GM23338 (cell line): Measurements from ENCODE around the gene PPP1CC. TPM values are rescaled to one million over a fixed set of nuclear protein-coding genes. Genes with fewer than 3 reads are reported as not detected.

Experiments used
- CREB1 ChIP-seq: fragments of 250-450 bp; sonication (Bioruptor Pico); IDR thresholded peaks from 2 replicates; pipeline ENCODE4 v1.5.0; 2020; ENCODE audit warnings: low read depth, mild to moderate bottlenecking, moderate library complexity
- EZH2 ChIP-seq: fragments of 200-600 bp; sonication (generic); IDR thresholded peaks from one replicate; pipeline ENCODE4 v1.8.0; 2017; ENCODE audit warnings: antibody characterized with exemption, mild to moderate bottlenecking, low read depth; ENCODE audit not compliant: unreplicated experiment
- JUNB ChIP-seq: IDR thresholded peaks from one replicate; pipeline ENCODE4 v1.6.1; 2016; ENCODE audit warnings: antibody characterized with exemption; ENCODE audit not compliant: unreplicated experiment
- NANOG ChIP-seq: IDR thresholded peaks from 2 replicates; pipeline ENCODE4 v1.6.1; 2016; ENCODE audit warnings: antibody characterized with exemption, borderline replicate concordance
- POLR2AphosphoS5 ChIP-seq: IDR thresholded peaks from 2 replicates; pipeline ENCODE4 v1.6.1; 2016; ENCODE audit warnings: antibody characterized with exemption, low read depth
- ZNF114 ChIP-seq: fragments of 250-450 bp; sonication (Bioruptor Pico); IDR thresholded peaks from 2 replicates; pipeline ENCODE4 v1.5.0; 2020; ENCODE audit warnings: mild to moderate bottlenecking, moderate library complexity
- ZNF331 ChIP-seq: fragments of 250-450 bp; sonication (Bioruptor Pico); IDR thresholded peaks from 2 replicates; pipeline ENCODE4 v1.5.0; 2020; ENCODE audit warnings: low read depth, mild to moderate bottlenecking, moderate library complexity
- polyA plus RNA-seq: library from polyadenylated mRNA; unstranded; fragments of >200 nt; fragmentation: Nextera tagmentation; extraction: Ambion mirVana; gene quantifications from 2 replicates; pipeline ENCODE4 v1.2.1, GENCODE V29; 2016
- total RNA-seq: library from RNA; depleted of rRNA; stranded (reverse); fragments of >200 nt; shearing (Covaris generic); gene quantifications from 2 replicates; pipeline ENCODE4 v1.2.3, GENCODE V29; 2014
- TF ChIP-seq, protein P1 (sequence below), 2 experiments: fragments of 200-600 bp in 1 of 2; sonication (generic) in 1 of 2; conservative IDR thresholded peaks; 2 replicates each; pipeline versions ENCODE4 v1.5.1 to v1.6.1; 2016 to 2017; ENCODE audit warnings: antibody characterized with exemption in 2 of 2, low read depth in 2 of 2, mild to moderate bottlenecking in 2 of 2, moderate library complexity in 1 of 2
- TF ChIP-seq, protein P2 (sequence below): fragments of 250-450 bp; sonication (Bioruptor Pico); IDR thresholded peaks from 2 replicates; pipeline ENCODE4 v1.5.0; 2020; ENCODE audit warnings: mild to moderate bottlenecking, moderate library complexity

PPP1CC gene
- total and polyA plus RNA-seq, 2 experiments from 2014 or later = 276 to 501 TPM

DNA sequence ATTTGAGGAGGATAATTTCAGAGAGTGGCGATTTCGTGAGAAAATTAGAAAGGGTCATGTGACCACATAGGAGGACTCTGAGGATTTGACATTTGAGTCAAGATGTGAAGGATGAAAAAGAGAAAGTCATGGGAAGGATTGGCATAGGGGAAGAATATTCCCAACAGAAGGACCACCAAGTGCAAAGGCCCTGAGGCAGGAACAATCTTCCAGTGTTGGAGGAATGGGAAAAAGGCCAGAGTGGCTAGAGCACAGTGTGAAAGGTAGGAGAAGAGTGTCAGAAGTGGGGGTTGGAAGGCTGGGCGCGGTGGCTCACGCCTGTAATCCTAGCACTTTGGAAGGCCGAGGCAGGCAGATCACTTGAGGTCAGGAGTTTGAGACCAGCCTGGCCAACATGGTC lies 3.9 kb upstream of the PPP1CC start (continued):
- TF ChIP-seq, protein P1, sequence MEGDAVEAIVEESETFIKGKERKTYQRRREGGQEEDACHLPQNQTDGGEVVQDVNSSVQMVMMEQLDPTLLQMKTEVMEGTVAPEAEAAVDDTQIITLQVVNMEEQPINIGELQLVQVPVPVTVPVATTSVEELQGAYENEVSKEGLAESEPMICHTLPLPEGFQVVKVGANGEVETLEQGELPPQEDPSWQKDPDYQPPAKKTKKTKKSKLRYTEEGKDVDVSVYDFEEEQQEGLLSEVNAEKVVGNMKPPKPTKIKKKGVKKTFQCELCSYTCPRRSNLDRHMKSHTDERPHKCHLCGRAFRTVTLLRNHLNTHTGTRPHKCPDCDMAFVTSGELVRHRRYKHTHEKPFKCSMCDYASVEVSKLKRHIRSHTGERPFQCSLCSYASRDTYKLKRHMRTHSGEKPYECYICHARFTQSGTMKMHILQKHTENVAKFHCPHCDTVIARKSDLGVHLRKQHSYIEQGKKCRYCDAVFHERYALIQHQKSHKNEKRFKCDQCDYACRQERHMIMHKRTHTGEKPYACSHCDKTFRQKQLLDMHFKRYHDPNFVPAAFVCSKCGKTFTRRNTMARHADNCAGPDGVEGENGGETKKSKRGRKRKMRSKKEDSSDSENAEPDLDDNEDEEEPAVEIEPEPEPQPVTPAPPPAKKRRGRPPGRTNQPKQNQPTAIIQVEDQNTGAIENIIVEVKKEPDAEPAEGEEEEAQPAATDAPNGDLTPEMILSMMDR (conservative IDR thresholded peaks at IDR 0.05; ENCODE audit: low read depth in 2 of 2) = no peak
- TF ChIP-seq CREB1 = no peak
- TF ChIP-seq JUNB = no peak
- TF ChIP-seq EZH2 = no peak
- TF ChIP-seq NANOG = no peak
- TF ChIP-seq ZNF114 (CRISPR knock-in tag) = no peak
- no peak for TF ChIP-seq ZNF331 (CRISPR knock-in tag)
- TF ChIP-seq POLR2AphosphoS5 = no peak
- TF ChIP-seq, protein P2, sequence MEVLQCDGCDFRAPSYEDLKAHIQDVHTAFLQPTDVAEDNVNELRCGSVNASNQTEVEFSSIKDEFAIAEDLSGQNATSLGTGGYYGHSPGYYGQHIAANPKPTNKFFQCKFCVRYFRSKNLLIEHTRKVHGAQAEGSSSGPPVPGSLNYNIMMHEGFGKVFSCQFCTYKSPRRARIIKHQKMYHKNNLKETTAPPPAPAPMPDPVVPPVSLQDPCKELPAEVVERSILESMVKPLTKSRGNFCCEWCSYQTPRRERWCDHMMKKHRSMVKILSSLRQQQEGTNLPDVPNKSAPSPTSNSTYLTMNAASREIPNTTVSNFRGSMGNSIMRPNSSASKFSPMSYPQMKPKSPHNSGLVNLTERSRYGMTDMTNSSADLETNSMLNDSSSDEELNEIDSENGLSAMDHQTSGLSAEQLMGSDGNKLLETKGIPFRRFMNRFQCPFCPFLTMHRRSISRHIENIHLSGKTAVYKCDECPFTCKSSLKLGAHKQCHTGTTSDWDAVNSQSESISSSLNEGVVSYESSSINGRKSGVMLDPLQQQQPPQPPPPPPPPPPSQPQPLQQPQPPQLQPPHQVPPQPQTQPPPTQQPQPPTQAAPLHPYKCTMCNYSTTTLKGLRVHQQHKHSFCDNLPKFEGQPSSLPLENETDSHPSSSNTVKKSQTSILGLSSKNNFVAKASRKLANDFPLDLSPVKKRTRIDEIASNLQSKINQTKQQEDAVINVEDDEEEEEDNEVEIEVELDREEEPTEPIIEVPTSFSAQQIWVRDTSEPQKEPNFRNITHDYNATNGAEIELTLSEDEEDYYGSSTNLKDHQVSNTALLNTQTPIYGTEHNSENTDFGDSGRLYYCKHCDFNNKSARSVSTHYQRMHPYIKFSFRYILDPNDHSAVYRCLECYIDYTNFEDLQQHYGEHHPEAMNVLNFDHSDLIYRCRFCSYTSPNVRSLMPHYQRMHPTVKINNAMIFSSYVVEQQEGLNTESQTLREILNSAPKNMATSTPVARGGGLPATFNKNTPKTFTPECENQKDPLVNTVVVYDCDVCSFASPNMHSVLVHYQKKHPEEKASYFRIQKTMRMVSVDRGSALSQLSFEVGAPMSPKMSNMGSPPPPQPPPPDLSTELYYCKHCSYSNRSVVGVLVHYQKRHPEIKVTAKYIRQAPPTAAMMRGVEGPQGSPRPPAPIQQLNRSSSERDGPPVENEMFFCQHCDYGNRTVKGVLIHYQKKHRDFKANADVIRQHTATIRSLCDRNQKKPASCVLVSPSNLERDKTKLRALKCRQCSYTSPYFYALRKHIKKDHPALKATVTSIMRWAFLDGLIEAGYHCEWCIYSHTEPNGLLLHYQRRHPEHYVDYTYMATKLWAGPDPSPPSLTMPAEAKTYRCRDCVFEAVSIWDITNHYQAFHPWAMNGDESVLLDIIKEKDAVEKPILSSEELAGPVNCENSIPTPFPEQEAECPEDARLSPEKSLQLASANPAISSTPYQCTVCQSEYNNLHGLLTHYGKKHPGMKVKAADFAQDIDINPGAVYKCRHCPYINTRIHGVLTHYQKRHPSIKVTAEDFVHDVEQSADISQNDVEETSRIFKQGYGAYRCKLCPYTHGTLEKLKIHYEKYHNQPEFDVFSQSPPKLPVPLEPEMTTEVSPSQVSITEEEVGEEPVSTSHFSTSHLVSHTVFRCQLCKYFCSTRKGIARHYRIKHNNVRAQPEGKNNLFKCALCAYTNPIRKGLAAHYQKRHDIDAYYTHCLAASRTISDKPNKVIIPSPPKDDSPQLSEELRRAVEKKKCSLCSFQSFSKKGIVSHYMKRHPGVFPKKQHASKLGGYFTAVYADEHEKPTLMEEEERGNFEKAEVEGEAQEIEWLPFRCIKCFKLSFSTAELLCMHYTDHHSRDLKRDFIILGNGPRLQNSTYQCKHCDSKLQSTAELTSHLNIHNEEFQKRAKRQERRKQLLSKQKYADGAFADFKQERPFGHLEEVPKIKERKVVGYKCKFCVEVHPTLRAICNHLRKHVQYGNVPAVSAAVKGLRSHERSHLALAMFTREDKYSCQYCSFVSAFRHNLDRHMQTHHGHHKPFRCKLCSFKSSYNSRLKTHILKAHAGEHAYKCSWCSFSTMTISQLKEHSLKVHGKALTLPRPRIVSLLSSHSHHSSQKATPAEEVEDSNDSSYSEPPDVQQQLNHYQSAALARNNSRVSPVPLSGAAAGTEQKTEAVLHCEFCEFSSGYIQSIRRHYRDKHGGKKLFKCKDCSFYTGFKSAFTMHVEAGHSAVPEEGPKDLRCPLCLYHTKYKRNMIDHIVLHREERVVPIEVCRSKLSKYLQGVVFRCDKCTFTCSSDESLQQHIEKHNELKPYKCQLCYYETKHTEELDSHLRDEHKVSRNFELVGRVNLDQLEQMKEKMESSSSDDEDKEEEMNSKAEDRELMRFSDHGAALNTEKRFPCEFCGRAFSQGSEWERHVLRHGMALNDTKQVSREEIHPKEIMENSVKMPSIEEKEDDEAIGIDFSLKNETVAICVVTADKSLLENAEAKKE (CRISPR knock-in tag) = no peak
